Panc1 (cell line): ENCODE results near the gene DPPA5. TPM values are rescaled to one million over a fixed set of nuclear protein-coding genes. Genes with fewer than 3 reads are reported as not detected.

Experiments
- ATAC-seq: fragments of 200-7000 bp; cut with Tn5 transposase; 2 replicates; pipeline ENCODE4 v1.9.1; 2020; ENCODE audit warnings: mild to moderate bottlenecking, moderate library complexity
- BruUV-seq: library from RNA; stranded (reverse); fragments of 400-500 nt; replicated peaks from 2 replicates; lab custom pipeline; 2021; lab: Mats Ljungman, UMichigan
- CTCF ChIA-PET: fragments of 300-600 bp; sonication (Branson Sonifier 250); formaldehyde crosslinking; loops from one replicate; lab custom pipeline; 2022; ENCODE audit warnings: antibody characterized with exemption; lab: Charles Lee
- POLR2A ChIA-PET: fragments of 300-600 bp; sonication (Branson Sonifier 250); formaldehyde crosslinking; loops from one replicate; lab custom pipeline; 2022; ENCODE audit warnings: antibody characterized with exemption; lab: Charles Lee
- DNase-seq: peaks from one replicate; pipeline ENCODE4 v3.0.0-alpha.2; 2010; ENCODE audit warnings: low read depth, low spot score
- H3K27ac ChIP-seq: 2 replicates; pipeline ENCODE4 v1.5.1; 2011; ENCODE audit warnings: mild to moderate bottlenecking, low read length, inconsistent platforms
- H3K27me3 ChIP-seq: fragments of 200-500 bp; sonication (Bioruptor generic); 2 replicates; pipeline ENCODE4 v1.6.0; 2014; ENCODE audit warnings: low read length, inconsistent platforms; ENCODE audit not compliant: control insufficient read depth, insufficient read depth
- H3K36me3 ChIP-seq: fragments of 200-500 bp; sonication (Bioruptor generic); 2 replicates; pipeline ENCODE4 v1.5.1; 2014; ENCODE audit warnings: inconsistent platforms, mild to moderate bottlenecking, low read length, moderate library complexity; ENCODE audit not compliant: control insufficient read depth, insufficient read depth
- H3K4me1 ChIP-seq: 2 replicates; pipeline ENCODE4 v1.5.1; 2011; ENCODE audit warnings: inconsistent platforms, mild to moderate bottlenecking, low read length, moderate library complexity; ENCODE audit not compliant: control insufficient read depth, insufficient read depth
- H3K4me3 ChIP-seq, 2 experiments: 2 replicates each; pipeline ENCODE4 v1.5.1; 2011 to 2012; ENCODE audit warnings: low read depth in 2 of 2, low read length in 2 of 2, mild to moderate bottlenecking in 2 of 2, inconsistent platforms in 1 of 2, moderate library complexity in 1 of 2
- H3K9me3 ChIP-seq: fragments of 200-500 bp; sonication (Bioruptor generic); 2 replicates; pipeline ENCODE4 v1.5.1; 2014; ENCODE audit warnings: low read depth, mild to moderate bottlenecking, inconsistent platforms, low read length, moderate library complexity; ENCODE audit not compliant: control insufficient read depth, insufficient read depth
- CTCF ChIP-seq: fragments of 450-650 bp; IDR thresholded peaks from 2 replicates; pipeline ENCODE4 v1.5.1; 2017; ENCODE audit warnings: mild to moderate bottlenecking
- POLR2AphosphoS5 ChIP-seq: IDR thresholded peaks from 2 replicates; pipeline ENCODE4 v1.6.1; 2012; ENCODE audit warnings: mild to moderate bottlenecking, low read depth, low read length, moderate library complexity
- SIN3A ChIP-seq: IDR thresholded peaks from 2 replicates; pipeline ENCODE4 v1.6.1; 2012; ENCODE audit warnings: low read depth, mild to moderate bottlenecking, low read length, moderate library complexity, borderline replicate concordance; ENCODE audit not compliant: insufficient read depth
- TCF7L2 ChIP-seq: IDR thresholded peaks from 2 replicates; pipeline ENCODE4 v1.6.1; 2011; ENCODE audit warnings: mild to moderate bottlenecking, low read depth, low read length, inconsistent platforms
- in situ Hi-C: cut with HindIII; loops from 2 replicates; pipeline ENCODE4 v1.10.0; 2016; ENCODE audit warnings: low sequenced_read_pairs, low pct_unique_long_range_greater_than_20kb
- intact Hi-C: fragments of 100-400 bp; cut with micrococcal nuclease; formaldehyde crosslinking; loops from one replicate; pipeline ENCODE4 v1.10.0; 2022; ENCODE audit not compliant: unreplicated experiment
- total RNA-seq: library from RNA; stranded (reverse); gene quantifications from one replicate; pipeline ENCODE4 v1.2.1, GENCODE V29; 2021; ENCODE audit not compliant: unreplicated experiment
- TF ChIP-seq, protein P1 (sequence below), 2 experiments: IDR thresholded peaks; 2 replicates each; pipeline ENCODE4 v1.6.1; 2011 to 2012; ENCODE audit warnings: low read depth in 2 of 2, control low read depth in 1 of 2, low read length in 1 of 2, mild to moderate bottlenecking in 1 of 2, moderate library complexity in 1 of 2; ENCODE audit not compliant: insufficient read depth in 1 of 2

Gene DPPA5
- total RNA-seq, 1 experiment from 2014 or later = not detected

DNA sequence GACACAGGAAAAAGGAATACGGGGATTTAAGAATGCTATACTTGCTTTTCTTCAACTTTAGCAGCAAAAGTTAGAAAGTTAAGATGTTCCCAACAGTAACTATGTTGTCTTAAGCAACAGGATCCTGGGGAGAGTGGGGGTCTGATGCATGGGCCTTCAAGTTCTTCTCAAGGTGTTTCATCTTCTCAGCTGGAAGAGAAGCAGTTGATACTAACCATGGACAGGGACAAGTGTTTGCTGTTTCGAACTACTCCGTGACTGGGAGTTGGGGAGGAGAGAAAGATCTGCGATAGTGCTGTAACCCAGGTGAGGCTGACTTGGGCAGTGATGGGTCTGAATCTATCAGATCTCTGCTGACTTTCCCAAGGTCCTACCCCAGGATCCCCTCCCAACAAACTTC is 14.6 kb upstream of the DPPA5 start:
- H3K9me3 ChIP-seq = no peaks in the 10 kb centered on the region
- POLR2A ChIA-PET = no interaction called here

GRCh38 chr6:73367761-73368355 is 13.8 kb upstream of the DPPA5 start:
- no peak for DNase-seq
- no peak for ATAC-seq
- H3K27ac ChIP-seq = no peak overlapping the region
- in situ Hi-C loops = no loop called here
- no TSS peak for BruUV-seq
- no peak overlapping the region for H3K4me3 ChIP-seq
- intact Hi-C loops = no loop called here
- no peaks in the 10 kb centered on the region for H3K27me3 ChIP-seq
- H3K36me3 ChIP-seq = no peaks in the 10 kb centered on the region
- TF ChIP-seq CTCF (no peak), POLR2AphosphoS5 (no peak), SIN3A (no peak), TCF7L2 (no peak)
- TF ChIP-seq, protein P1, sequence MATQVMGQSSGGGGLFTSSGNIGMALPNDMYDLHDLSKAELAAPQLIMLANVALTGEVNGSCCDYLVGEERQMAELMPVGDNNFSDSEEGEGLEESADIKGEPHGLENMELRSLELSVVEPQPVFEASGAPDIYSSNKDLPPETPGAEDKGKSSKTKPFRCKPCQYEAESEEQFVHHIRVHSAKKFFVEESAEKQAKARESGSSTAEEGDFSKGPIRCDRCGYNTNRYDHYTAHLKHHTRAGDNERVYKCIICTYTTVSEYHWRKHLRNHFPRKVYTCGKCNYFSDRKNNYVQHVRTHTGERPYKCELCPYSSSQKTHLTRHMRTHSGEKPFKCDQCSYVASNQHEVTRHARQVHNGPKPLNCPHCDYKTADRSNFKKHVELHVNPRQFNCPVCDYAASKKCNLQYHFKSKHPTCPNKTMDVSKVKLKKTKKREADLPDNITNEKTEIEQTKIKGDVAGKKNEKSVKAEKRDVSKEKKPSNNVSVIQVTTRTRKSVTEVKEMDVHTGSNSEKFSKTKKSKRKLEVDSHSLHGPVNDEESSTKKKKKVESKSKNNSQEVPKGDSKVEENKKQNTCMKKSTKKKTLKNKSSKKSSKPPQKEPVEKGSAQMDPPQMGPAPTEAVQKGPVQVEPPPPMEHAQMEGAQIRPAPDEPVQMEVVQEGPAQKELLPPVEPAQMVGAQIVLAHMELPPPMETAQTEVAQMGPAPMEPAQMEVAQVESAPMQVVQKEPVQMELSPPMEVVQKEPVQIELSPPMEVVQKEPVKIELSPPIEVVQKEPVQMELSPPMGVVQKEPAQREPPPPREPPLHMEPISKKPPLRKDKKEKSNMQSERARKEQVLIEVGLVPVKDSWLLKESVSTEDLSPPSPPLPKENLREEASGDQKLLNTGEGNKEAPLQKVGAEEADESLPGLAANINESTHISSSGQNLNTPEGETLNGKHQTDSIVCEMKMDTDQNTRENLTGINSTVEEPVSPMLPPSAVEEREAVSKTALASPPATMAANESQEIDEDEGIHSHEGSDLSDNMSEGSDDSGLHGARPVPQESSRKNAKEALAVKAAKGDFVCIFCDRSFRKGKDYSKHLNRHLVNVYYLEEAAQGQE (IDR thresholded peaks at IDR 0.05; ENCODE audit: insufficient read depth in 1 of 2, low read depth in 2 of 2, low read length in 1 of 2) = no peak
- no peaks in the 10 kb centered on the region for H3K4me1 ChIP-seq
- CTCF ChIA-PET = interaction anchor here (0.6 kb wide), 1 partner anchor 82 kb away, joined by 3 read pairs; no protein-coding TSS in a partner anchor
- H3K9me3 ChIP-seq = no peaks in the 10 kb centered on the region
- POLR2A ChIA-PET = no interaction called here

More for the DNA sequence above, 14.6 kb upstream of the DPPA5 start:
- Histone ChIP-seq H3K27ac (no peak overlapping the region), H3K36me3 (no peaks in the 10 kb centered on the region), H3K4me3 (no peak overlapping the region), H3K27me3 (no peaks in the 10 kb centered on the region), H3K4me1 (no peaks in the 10 kb centered on the region)
- CTCF ChIA-PET = no interaction called here
- no peak for ATAC-seq
- no TSS peak for BruUV-seq
- in situ Hi-C loops = no loop called here
- no peak for DNase-seq
- no peak for TF ChIP-seq POLR2AphosphoS5
- TF ChIP-seq, protein P1 (IDR thresholded peaks at IDR 0.05; ENCODE audit: insufficient read depth in 1 of 2, low read depth in 2 of 2, low read length in 1 of 2) = no peak
- TF ChIP-seq CTCF = no peak
- TF ChIP-seq SIN3A = no peak
- no peak for TF ChIP-seq TCF7L2
- intact Hi-C loops = no loop called here
